Measurements from ENCODE around the gene FAM118A.

The FAM118A gene

GRCh38 chr22:45310977-45311531 is 1.3 kb downstream of the FAM118A start:
- no peak for TF ChIP-seq CTCF (IDR thresholded peaks at IDR 0.05; ENCODE audit: borderline replicate concordance, insufficient read depth, low read depth, low read length)
- H3K4me3 ChIP-seq (ENCODE audit: low read depth, low read length): peak overlapping the region; percentile 81

GRCh38 chr22:45312415-45312814 is 2.7 kb downstream of the FAM118A start:
- H3K4me3 ChIP-seq (ENCODE audit: low read depth, low read length): no peak overlapping the region
- TF ChIP-seq CTCF (IDR thresholded peaks at IDR 0.05; ENCODE audit: borderline replicate concordance, insufficient read depth, low read depth, low read length): no peak

GRCh38 chr22:45312856-45313255 is 3.1 kb downstream of the FAM118A start:
- no peak overlapping the region for H3K4me3 ChIP-seq (ENCODE audit: low read depth, low read length)
- TF ChIP-seq CTCF (IDR thresholded peaks at IDR 0.05; ENCODE audit: borderline replicate concordance, insufficient read depth, low read depth, low read length): no peak

- no peak overlapping the region for H3K4me3 ChIP-seq (ENCODE audit: low read depth, low read length)
- TF ChIP-seq CTCF (IDR thresholded peaks at IDR 0.05; ENCODE audit: borderline replicate concordance, insufficient read depth, low read depth, low read length): no peak
Measured at GRCh38 chr22:45314054-45314721, 4.5 kb downstream of the FAM118A start.

- no peak for TF ChIP-seq CTCF (IDR thresholded peaks at IDR 0.05; ENCODE audit: borderline replicate concordance, insufficient read depth, low read depth, low read length)
- H3K4me3 ChIP-seq (ENCODE audit: low read depth, low read length): no peak overlapping the region
Measured at GRCh38 chr22:45314786-45315185, 5.1 kb downstream of the FAM118A start.

- no peak overlapping the region for H3K4me3 ChIP-seq (ENCODE audit: low read depth, low read length)
- no peak for TF ChIP-seq CTCF (IDR thresholded peaks at IDR 0.05; ENCODE audit: borderline replicate concordance, insufficient read depth, low read depth, low read length)
Measured at GRCh38 chr22:45316796-45317526, 7.2 kb downstream of the FAM118A start.
